Measurements from ENCODE around the gene ZNF222. TPM values are rescaled to one million over a fixed set of nuclear protein-coding genes. Genes with fewer than 3 reads are reported as not detected.

Gene ZNF222
- total RNA-seq, 1 experiment from 2014 or later, result 3.4 TPM

GRCh38 chr19:44076325-44076724 is 51.1 kb downstream of the ZNF222 start:
- H3K27me3 Mint-ChIP-seq (ENCODE audit: low read depth), result peaks cover 17% of the 10 kb centered on the region
- ChIA-PET POLR2A (no interaction called here), CTCF (no interaction called here)
- ATAC-seq, result no peak
- peaks cover 12% of the 10 kb centered on the region for H3K4me1 Mint-ChIP-seq
- peaks cover 8% of the 10 kb centered on the region for H3K9me3 Mint-ChIP-seq
- H3K27ac Mint-ChIP-seq, result no peak overlapping the region
- no peak for DNase-seq (ENCODE audit: low spot score)
- H3K36me3 Mint-ChIP-seq, result peaks cover 19% of the 10 kb centered on the region
- H3K4me3 Mint-ChIP-seq, result no peak overlapping the region
- no peak for TF ChIP-seq NR2C2 (CRISPR knock-in tag; IDR thresholded peaks at IDR 0.05)
- no peak for TF ChIP-seq ZNF317 (CRISPR knock-in tag; IDR thresholded peaks at IDR 0.05; ENCODE audit: borderline replicate concordance, low read depth)
- no peak for TF ChIP-seq SP1 (CRISPR knock-in tag; conservative IDR thresholded peaks at IDR 0.05)
- no peak for TF ChIP-seq KAT7 (CRISPR knock-in tag; IDR thresholded peaks at IDR 0.05; ENCODE audit: borderline replicate concordance)
- TF ChIP-seq JUN (CRISPR knock-in tag; IDR thresholded peaks at IDR 0.05), result no peak
- no peak for TF ChIP-seq ERG (CRISPR knock-in tag; IDR thresholded peaks at IDR 0.05)
- no peak for TF ChIP-seq GABPB1 (CRISPR knock-in tag; IDR thresholded peaks at IDR 0.05)
- no peak for TF ChIP-seq EMX1 (CRISPR knock-in tag; IDR thresholded peaks at IDR 0.05)
- no peak for TF ChIP-seq GRHL2 (CRISPR knock-in tag; IDR thresholded peaks at IDR 0.05; ENCODE audit: insufficient replicate concordance, severe bottlenecking)
- TF ChIP-seq ZNF121 (CRISPR knock-in tag; IDR thresholded peaks at IDR 0.05), result no peak
- no peak for TF ChIP-seq ZBTB21 (CRISPR knock-in tag; IDR thresholded peaks at IDR 0.05; ENCODE audit: borderline replicate concordance)
- no peak for TF ChIP-seq E2F5 (CRISPR knock-in tag; IDR thresholded peaks at IDR 0.05)
- no peak for TF ChIP-seq TP53 (CRISPR knock-in tag; IDR thresholded peaks at IDR 0.05)
- no peak for TF ChIP-seq USF2 (CRISPR knock-in tag; IDR thresholded peaks at IDR 0.05)
- TF ChIP-seq ZNF232 (CRISPR knock-in tag; IDR thresholded peaks at IDR 0.05), result no peak
- no peak for TF ChIP-seq GTF2I (CRISPR knock-in tag; conservative IDR thresholded peaks at IDR 0.05)
- no peak for TF ChIP-seq ZNF281 (CRISPR knock-in tag; IDR thresholded peaks at IDR 0.05)
- TF ChIP-seq ETV6 (CRISPR knock-in tag; IDR thresholded peaks at IDR 0.05), result no peak
- no peak for TF ChIP-seq PRRX2 (CRISPR knock-in tag; IDR thresholded peaks at IDR 0.05)

Other genes with a start within 250 kb of the ZNF222 start
- gene KCNN4, start 244.4 kb upstream of the ZNF222 start, total RNA-seq (2021), result 0.76 to 1.1 TPM (median 0.98 TPM) in 3 replicates
- gene LYPD5, start 222.9 kb upstream of the ZNF222 start, total RNA-seq (2021), result 0.39 to 0.78 TPM (median 0.46 TPM) in 3 replicates
- gene ZNF283, start 198.1 kb upstream of the ZNF222 start, total RNA-seq (2021), result 6.2 to 7.1 TPM (median 6.7 TPM) in 3 replicates
- gene ZNF404, start 141.4 kb upstream of the ZNF222 start, total RNA-seq (2021), result 3.0 to 5.1 TPM (median 3.2 TPM) in 3 replicates
- gene ZNF45, start 90.1 kb upstream of the ZNF222 start, total RNA-seq (2021), result 10.1 to 12.2 TPM (median 11.0 TPM) in 3 replicates
- 7.0 to 7.6 TPM (median 7.2 TPM) in 3 replicates for gene ZNF221, start 74.2 kb upstream of the ZNF222 start, total RNA-seq (2021)
- 6.2 to 10.2 TPM (median 7.1 TPM) in 3 replicates for gene ZNF155, start 41.2 kb upstream of the ZNF222 start, total RNA-seq (2021)
- gene ZNF230, start 22.4 kb upstream of the ZNF222 start, total RNA-seq (2021), result 2.2 to 4.0 TPM (median 3.5 TPM) in 3 replicates
- gene ZNF223, start 26.7 kb downstream of the ZNF222 start, total RNA-seq (2021), result 5.0 to 7.2 TPM (median 5.7 TPM) in 3 replicates
- gene ZNF284, start 46.8 kb downstream of the ZNF222 start, total RNA-seq (2021), result 1.7 to 3.0 TPM (median 2.7 TPM) in 3 replicates
- gene ZNF224, start 69.0 kb downstream of the ZNF222 start, total RNA-seq (2021), result 12.4 to 14.8 TPM (median 13.7 TPM) in 3 replicates
- gene ZNF225, start 88.0 kb downstream of the ZNF222 start, total RNA-seq (2021), result 3.9 to 5.1 TPM (median 4.4 TPM) in 3 replicates
- gene ZNF234, start 116.2 kb downstream of the ZNF222 start, total RNA-seq (2021), result 7.0 to 7.5 TPM (median 7.5 TPM) in 3 replicates
- 14.5 to 18.5 TPM (median 18.0 TPM) in 3 replicates for gene ZNF226, start 139.7 kb downstream of the ZNF222 start, total RNA-seq (2021)
- 17.8 to 18.7 TPM (median 18.5 TPM) in 3 replicates for gene ZNF227, start 187.2 kb downstream of the ZNF222 start, total RNA-seq (2021)
- gene ZNF233, start 234.5 kb downstream of the ZNF222 start, total RNA-seq (2021), result 1.3 to 2.4 TPM (median 1.9 TPM) in 3 replicates

All from WTC11 (cell line).